Stomach (tissue), 4 donors: ENCODE measurements around the gene RTCA.

Source experiments
- EP300 ChIP-seq: sonication (generic); formaldehyde crosslinking; IDR thresholded peaks from one replicate; pipeline ENCODE4 v1.6.1; 2017; ENCODE audit warnings: antibody characterized with exemption
- POLR2AphosphoS5 ChIP-seq, 3 donors: sonication (generic); formaldehyde crosslinking; IDR thresholded peaks; one replicate each; pipeline ENCODE4 v1.6.1; 2016; ENCODE audit warnings: antibody characterized with exemption in 3 of 3
- TF ChIP-seq, protein P1 (sequence below), 7 experiments: fragments of 450-650 bp in 4 of 7; fragments of 200-600 bp in 3 of 7; sonication (generic) in 3 of 7; IDR thresholded peaks; one replicate each; pipeline ENCODE4 v1.5.1; 2016 to 2019; ENCODE audit warnings: antibody characterized with exemption in 7 of 7, control low read depth in 2 of 7, mild to moderate bottlenecking in 1 of 7

DNA sequence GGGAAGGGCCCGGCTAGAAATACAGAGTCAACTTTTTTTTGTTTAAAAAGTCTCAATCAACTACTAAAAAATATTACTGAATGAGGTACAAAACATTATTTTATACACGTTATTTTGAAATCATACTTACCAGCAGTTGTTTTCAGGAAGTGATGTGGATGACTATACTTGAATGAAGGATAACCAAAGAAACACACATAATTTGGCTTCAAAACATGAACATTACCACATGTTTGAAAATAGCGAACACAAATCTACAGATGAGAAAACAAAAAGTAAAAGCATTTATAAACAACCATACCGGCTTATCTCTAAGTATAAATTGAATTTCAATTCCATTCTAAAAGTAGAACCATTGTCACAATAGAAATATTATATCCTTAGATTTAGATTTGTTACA, 25.4 kb upstream of the RTCA start:
- TF ChIP-seq, protein P1, sequence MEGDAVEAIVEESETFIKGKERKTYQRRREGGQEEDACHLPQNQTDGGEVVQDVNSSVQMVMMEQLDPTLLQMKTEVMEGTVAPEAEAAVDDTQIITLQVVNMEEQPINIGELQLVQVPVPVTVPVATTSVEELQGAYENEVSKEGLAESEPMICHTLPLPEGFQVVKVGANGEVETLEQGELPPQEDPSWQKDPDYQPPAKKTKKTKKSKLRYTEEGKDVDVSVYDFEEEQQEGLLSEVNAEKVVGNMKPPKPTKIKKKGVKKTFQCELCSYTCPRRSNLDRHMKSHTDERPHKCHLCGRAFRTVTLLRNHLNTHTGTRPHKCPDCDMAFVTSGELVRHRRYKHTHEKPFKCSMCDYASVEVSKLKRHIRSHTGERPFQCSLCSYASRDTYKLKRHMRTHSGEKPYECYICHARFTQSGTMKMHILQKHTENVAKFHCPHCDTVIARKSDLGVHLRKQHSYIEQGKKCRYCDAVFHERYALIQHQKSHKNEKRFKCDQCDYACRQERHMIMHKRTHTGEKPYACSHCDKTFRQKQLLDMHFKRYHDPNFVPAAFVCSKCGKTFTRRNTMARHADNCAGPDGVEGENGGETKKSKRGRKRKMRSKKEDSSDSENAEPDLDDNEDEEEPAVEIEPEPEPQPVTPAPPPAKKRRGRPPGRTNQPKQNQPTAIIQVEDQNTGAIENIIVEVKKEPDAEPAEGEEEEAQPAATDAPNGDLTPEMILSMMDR (IDR thresholded peaks at IDR 0.05): no peak
- TF ChIP-seq POLR2AphosphoS5 (IDR thresholded peaks at IDR 0.05): no peak
- no peak for TF ChIP-seq EP300
